Uterus (tissue), 4 donors: ENCODE measurements around the gene CRIM1. TPM values are rescaled to one million over a fixed set of nuclear protein-coding genes. Genes with fewer than 3 reads are reported as not detected.

Source experiments
- DNase-seq, 2 donors: peaks; one replicate each; pipeline ENCODE4 v3.0.0-alpha.2; 2019 to 2020
- H3K27ac ChIP-seq, 2 donors: fragments of 200-600 bp; sonication (generic); 1 replicate in 1 of 2; 2 replicates in 1 of 2; pipeline ENCODE4 v1.5.1; 2016 to 2018
- H3K27me3 ChIP-seq, 2 donors: fragments of 200-600 bp; sonication (generic); one replicate each; pipeline ENCODE4 v1.5.1; 2018 to 2019; ENCODE audit warnings: control low read depth in 1 of 2
- H3K36me3 ChIP-seq, 2 donors: fragments of 200-600 bp; sonication (generic); one replicate each; pipeline ENCODE4 v1.5.1; 2019; ENCODE audit warnings: control low read depth in 1 of 2
- H3K4me1 ChIP-seq, 2 donors: fragments of 200-600 bp; sonication (generic); one replicate each; pipeline ENCODE4 v1.5.1; 2018 to 2019; ENCODE audit warnings: control low read depth in 1 of 2
- H3K4me3 ChIP-seq, 2 donors: fragments of 200-600 bp; sonication (generic); 1 replicate in 1 of 2; 2 replicates in 1 of 2; pipeline ENCODE4 v1.5.1; 2018 to 2019; ENCODE audit warnings: mild to moderate bottlenecking in 1 of 2
- H3K9me3 ChIP-seq, 2 donors: fragments of 200-600 bp; sonication (generic); one replicate each; pipeline ENCODE4 v1.5.1; 2019; ENCODE audit warnings: control low read depth in 1 of 2
- POLR2A ChIP-seq, 2 donors: fragments of 450-650 bp; IDR thresholded peaks; one replicate each; pipeline ENCODE4 v1.6.1; 2016; ENCODE audit warnings: antibody characterized with exemption in 2 of 2, mild to moderate bottlenecking in 1 of 2, moderate library complexity in 1 of 2
- intact Hi-C: fragments of 100-400 bp; cut with DNase I; formaldehyde crosslinking; loops from one replicate; pipeline ENCODE4 v1.15.1; 2023; ENCODE audit warnings: low total_unique reads
- total RNA-seq, 4 donors: library from RNA; depleted of rRNA in 3 of 4; stranded (reverse); fragments of >200 nt in 3 of 4; gene quantifications; one replicate each; pipeline versions ENCODE4 v1.1.0 to v1.2.4, GENCODE V29; 2014 to 2023
- TF ChIP-seq, protein P1 (sequence below), 4 experiments: fragments of 200-600 bp in 2 of 4; fragments of 450-650 bp in 2 of 4; sonication (generic) in 2 of 4; IDR thresholded peaks; one replicate each; pipeline ENCODE4 v1.5.1; 2016 to 2019; ENCODE audit warnings: antibody characterized with exemption in 4 of 4, mild to moderate bottlenecking in 2 of 4, moderate library complexity in 1 of 4
- donor health status: DM: yes; HTN: yes; CAD: no.

CRIM1 gene
- total RNA-seq, 4 donors from 2014 or later = 51.2 to 168 (median 66.6) TPM

DNA sequence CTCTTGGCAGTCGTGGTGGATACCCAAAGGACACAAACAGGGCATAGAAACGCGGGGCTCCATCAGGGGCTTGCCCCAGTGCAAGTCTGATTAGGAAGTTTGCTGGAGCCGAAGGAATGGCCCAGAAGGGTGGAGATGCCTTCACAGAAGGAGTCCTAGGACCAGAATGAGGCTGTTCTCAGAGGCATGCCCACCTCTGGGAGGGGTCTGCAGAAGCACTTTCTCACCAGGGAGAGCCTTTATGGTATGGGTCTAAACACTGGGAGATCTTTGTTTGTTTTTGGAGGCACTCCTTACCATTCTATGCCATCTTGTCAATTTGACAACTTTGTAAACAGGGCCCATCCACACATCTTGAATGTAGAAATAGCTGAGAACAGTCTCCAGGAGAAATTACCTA is 75.0 kb downstream of the CRIM1 start:
- no peak overlapping the region for H3K4me3 ChIP-seq
- no peaks in the 10 kb centered on the region for H3K36me3 ChIP-seq
- H3K9me3 ChIP-seq = no peaks in the 10 kb centered on the region
- TF ChIP-seq, protein P1, sequence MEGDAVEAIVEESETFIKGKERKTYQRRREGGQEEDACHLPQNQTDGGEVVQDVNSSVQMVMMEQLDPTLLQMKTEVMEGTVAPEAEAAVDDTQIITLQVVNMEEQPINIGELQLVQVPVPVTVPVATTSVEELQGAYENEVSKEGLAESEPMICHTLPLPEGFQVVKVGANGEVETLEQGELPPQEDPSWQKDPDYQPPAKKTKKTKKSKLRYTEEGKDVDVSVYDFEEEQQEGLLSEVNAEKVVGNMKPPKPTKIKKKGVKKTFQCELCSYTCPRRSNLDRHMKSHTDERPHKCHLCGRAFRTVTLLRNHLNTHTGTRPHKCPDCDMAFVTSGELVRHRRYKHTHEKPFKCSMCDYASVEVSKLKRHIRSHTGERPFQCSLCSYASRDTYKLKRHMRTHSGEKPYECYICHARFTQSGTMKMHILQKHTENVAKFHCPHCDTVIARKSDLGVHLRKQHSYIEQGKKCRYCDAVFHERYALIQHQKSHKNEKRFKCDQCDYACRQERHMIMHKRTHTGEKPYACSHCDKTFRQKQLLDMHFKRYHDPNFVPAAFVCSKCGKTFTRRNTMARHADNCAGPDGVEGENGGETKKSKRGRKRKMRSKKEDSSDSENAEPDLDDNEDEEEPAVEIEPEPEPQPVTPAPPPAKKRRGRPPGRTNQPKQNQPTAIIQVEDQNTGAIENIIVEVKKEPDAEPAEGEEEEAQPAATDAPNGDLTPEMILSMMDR (IDR thresholded peaks at IDR 0.05) = no peak
- no peak for TF ChIP-seq POLR2A (IDR thresholded peaks at IDR 0.05)
- H3K27me3 ChIP-seq = no peaks in the 10 kb centered on the region
- peak overlapping the region in 1 of 2 donors; percentile 35 for H3K27ac ChIP-seq
- peaks cover 14 to 16% of the 10 kb centered on the region in 2 donors for H3K4me1 ChIP-seq
- intact Hi-C loops = no loop called here
- no peak for DNase-seq

DNA sequence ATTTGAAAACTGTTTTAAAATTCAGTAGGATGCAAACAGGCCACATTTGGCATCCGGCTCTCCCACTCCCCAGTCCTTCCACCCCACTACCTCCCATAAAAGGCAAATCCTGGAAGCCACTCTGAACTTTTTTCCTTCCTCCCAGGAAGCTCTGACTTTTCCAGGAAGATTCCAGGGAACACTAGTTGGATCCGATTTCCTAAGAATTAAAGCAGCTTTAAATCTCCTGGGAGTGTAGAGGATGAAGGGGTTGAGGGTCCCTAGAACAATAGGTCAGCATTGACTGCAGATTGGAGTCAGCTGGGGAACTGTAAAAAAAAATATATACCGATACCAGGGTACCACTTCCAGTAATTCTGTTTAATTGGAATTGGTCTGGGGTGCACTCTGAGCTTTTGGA is 76.9 kb downstream of the CRIM1 start:
- intact Hi-C loops = no loop called here
- Histone ChIP-seq H3K9me3 (no peaks in the 10 kb centered on the region), H3K4me1 (peaks cover 14 to 16% of the 10 kb centered on the region in 2 donors), H3K27me3 (no peaks in the 10 kb centered on the region), H3K36me3 (no peaks in the 10 kb centered on the region), H3K27ac (peak overlapping the region; percentile 59 to 83), H3K4me3 (no peak overlapping the region)
- no peak for DNase-seq
- TF ChIP-seq POLR2A (IDR thresholded peaks at IDR 0.05) = no peak
- TF ChIP-seq, protein P1 (IDR thresholded peaks at IDR 0.05) = no peak

DNA sequence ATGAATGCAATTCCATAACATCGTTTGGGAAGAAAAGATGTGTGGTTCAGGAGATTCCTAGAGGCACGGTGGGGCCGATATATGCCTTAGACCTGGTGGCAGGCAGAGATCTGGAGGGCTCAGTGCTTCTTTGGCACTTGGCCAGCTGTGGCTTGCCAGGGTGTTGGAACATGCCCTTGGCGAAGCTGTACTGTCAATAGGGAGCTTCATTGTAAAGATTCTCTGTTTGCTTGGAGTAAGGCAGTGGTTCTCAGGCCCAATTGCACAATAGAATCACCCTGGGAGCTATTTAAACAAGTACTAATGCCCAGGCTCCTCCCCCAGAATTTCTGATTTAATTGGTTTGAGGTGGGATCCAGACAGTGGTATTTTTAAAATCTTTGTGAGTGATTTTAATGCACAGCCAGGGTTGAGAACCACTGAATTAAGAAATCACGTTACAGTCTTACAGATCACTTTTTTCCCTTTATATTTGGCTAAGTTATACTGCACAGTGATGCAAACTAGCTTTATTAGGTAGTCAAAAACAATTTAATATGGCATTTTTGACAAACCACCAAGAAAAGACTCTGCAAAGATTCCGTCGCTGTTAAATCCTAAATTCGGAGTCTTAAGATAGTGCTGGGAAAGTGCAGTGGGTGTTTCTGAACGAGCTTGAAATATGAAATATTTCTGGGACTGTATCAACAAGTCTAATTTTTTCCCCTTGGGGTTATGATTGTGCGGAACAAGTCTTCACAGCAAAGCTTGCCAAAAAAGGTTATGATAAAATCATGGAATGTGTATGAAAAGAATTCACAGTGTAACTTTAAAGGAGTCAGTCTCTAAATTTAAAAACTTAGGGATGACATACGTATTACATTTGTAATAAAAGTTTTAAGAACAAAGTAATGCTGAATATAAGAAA is 78.0 kb downstream of the CRIM1 start:
- DNase-seq = peak; percentile 38 to 51
- Histone ChIP-seq H3K4me1 (peaks cover 14 to 20% of the 10 kb centered on the region in 2 donors), H3K36me3 (no peaks in the 10 kb centered on the region), H3K9me3 (no peaks in the 10 kb centered on the region), H3K27me3 (no peaks in the 10 kb centered on the region), H3K27ac (peak overlapping the region; percentile 59 to 83), H3K4me3 (no peak overlapping the region)
- no peak for TF ChIP-seq POLR2A (IDR thresholded peaks at IDR 0.05)
- TF ChIP-seq, protein P1 (IDR thresholded peaks at IDR 0.05) = no peak
- intact Hi-C loops = no loop called here

DNA sequence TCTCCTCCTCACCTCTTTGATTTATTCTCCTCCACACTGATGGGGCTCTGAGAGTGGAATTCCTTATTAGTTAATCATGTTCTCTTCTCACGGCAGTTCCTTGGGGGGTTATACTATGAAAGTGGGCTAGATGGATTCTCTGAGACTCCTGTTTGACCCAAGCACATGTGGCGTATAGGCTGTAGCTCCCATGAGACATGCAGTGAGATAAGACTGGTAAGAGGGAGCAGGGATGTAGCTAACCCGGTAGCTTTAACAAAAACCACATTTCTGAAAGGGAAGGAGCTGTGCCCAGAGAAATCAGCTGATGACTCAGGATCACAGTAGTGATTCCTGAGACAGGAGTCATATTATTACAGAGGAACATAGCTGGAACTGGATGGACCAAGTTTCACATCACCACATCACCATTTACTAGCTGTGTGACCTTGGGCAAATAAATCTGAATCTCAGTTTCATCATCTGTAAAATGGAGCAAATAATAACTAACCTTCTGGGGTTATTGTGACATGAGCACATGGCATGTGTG is 82.9 kb downstream of the CRIM1 start:
- no peak for TF ChIP-seq POLR2A (IDR thresholded peaks at IDR 0.05)
- TF ChIP-seq, protein P1 (IDR thresholded peaks at IDR 0.05) = no peak
- intact Hi-C loops = no loop called here
- Histone ChIP-seq H3K27me3 (no peaks in the 10 kb centered on the region), H3K4me3 (no peak overlapping the region), H3K9me3 (no peaks in the 10 kb centered on the region), H3K4me1 (peaks cover 0 to 16% of the 10 kb centered on the region in 2 donors), H3K27ac (peak overlapping the region; percentile 31 to 61), H3K36me3 (no peaks in the 10 kb centered on the region)
- DNase-seq = no peak

DNA sequence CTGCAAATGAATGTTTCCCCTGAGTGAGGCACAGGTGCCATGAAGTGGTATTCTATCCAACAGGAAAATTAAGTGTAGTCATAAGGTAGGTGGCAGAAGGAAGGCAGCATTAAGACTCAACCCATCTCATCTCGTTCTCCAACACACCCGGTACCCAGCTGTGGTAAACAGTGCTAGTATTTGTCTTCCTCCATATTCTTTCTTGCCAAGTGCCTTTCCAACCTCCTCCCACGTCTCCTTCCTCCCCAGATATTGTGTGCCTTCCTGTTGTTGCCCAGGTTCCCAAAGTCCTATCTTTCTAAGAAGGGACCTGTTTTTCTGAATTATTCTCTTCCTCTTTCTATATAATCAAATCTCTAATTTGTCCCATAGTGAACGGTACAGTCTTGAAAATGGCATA is 83.5 kb downstream of the CRIM1 start:
- Histone ChIP-seq H3K4me3 (no peak overlapping the region), H3K36me3 (no peaks in the 10 kb centered on the region), H3K4me1 (peaks cover 0 to 14% of the 10 kb centered on the region in 2 donors), H3K27ac (peak overlapping the region; percentile 31 to 61), H3K9me3 (no peaks in the 10 kb centered on the region), H3K27me3 (no peaks in the 10 kb centered on the region)
- DNase-seq = no peak
- intact Hi-C loops = no loop called here
- TF ChIP-seq, protein P1 (IDR thresholded peaks at IDR 0.05) = no peak
- no peak for TF ChIP-seq POLR2A (IDR thresholded peaks at IDR 0.05)
